Activated CD8-positive, alpha-beta T cell treated with anti-CD3 and anti-CD28 coated beads for 36 hours (primary cell): ENCODE measurements around the gene STARD9. TPM values are rescaled to one million over a fixed set of nuclear protein-coding genes. Genes with fewer than 3 reads are reported as not detected.

Experiments used
- ATAC-seq: fragments of 200-7000 bp; cut with Tn5 transposase; one replicate; pipeline ENCODE4 v1.10.0; 2021; ENCODE audit warnings: mild to moderate bottlenecking, moderate library complexity
- CTCF ChIA-PET: fragments of 350-600 bp; sonication (Branson Sonifier 250); formaldehyde crosslinking; loops from one replicate; lab custom pipeline; 2021; ENCODE audit warnings: antibody characterized with exemption; lab: Charles Lee
- POLR2A ChIA-PET: fragments of 350-600 bp; sonication (Branson Sonifier 250); formaldehyde crosslinking; loops from one replicate; lab custom pipeline; 2021; ENCODE audit warnings: antibody characterized with exemption; lab: Charles Lee
- DNase-seq: peaks from one replicate; pipeline ENCODE4 v3.0.0-alpha.2; 2020
- H3K27ac Mint-ChIP-seq: one replicate; pipeline ENCODE4 v1.8.0; 2021; ENCODE audit warnings: mild to moderate bottlenecking, mixed read lengths
- H3K27me3 Mint-ChIP-seq: one replicate; pipeline ENCODE4 v1.8.0; 2021; ENCODE audit warnings: mixed read lengths
- H3K36me3 Mint-ChIP-seq: one replicate; pipeline ENCODE4 v1.8.0; 2021; ENCODE audit warnings: low read depth, mixed read lengths
- H3K4me1 Mint-ChIP-seq: one replicate; pipeline ENCODE4 v1.8.0; 2021; ENCODE audit warnings: low read depth, mixed read lengths
- H3K4me3 Mint-ChIP-seq: one replicate; pipeline ENCODE4 v1.8.0; 2021; ENCODE audit warnings: mild to moderate bottlenecking, moderate library complexity, mixed read lengths
- H3K9me3 Mint-ChIP-seq: one replicate; pipeline ENCODE4 v1.8.0; 2021; ENCODE audit warnings: mixed read lengths
- intact Hi-C: fragments of 100-400 bp; cut with micrococcal nuclease; formaldehyde crosslinking; loops from one replicate; pipeline ENCODE4 v1.10.0; 2022
- total RNA-seq, 2 experiments: library from RNA; stranded (reverse); gene quantifications; one replicate each; pipeline ENCODE4 v1.2.3, GENCODE V29; 2021
- TF ChIP-seq, protein P1 (sequence below): fragments of 200-600 bp; IDR thresholded peaks from one replicate; pipeline ENCODE4 v1.8.0; 2022; ENCODE audit warnings: antibody characterized with exemption, mild to moderate bottlenecking

STARD9 gene
- total RNA-seq, 2 experiments from 2014 or later, result 4.8 to 6.4 TPM

DNA sequence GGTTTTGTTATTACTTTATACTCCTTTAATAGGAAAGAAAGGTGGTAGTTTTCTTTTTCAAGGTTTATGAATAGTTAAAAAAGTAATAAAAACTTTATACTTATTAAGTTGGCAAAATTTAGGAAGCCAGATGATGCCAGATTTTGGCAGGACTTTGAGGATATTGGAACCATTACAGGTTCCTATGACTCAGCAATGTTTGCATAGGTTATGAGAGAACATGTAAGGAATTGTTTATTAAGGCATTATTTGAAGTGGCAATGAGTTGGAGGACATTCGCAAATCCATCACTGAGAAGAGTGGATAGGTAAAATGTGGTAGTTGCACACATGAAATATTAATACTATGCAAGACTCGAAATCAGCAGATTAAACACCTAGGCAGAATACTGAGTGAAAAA is 131.7 kb downstream of the STARD9 start:
- Mint-ChIP-seq H3K36me3 (peaks cover 2% of the 10 kb centered on the region), H3K27me3 (no peaks in the 10 kb centered on the region), H3K4me1 (peaks cover 5% of the 10 kb centered on the region), H3K27ac (no peak overlapping the region), H3K9me3 (no peaks in the 10 kb centered on the region), H3K4me3 (no peak overlapping the region)
- intact Hi-C loops, result no loop called here
- no peak for DNase-seq
- TF ChIP-seq, protein P1, sequence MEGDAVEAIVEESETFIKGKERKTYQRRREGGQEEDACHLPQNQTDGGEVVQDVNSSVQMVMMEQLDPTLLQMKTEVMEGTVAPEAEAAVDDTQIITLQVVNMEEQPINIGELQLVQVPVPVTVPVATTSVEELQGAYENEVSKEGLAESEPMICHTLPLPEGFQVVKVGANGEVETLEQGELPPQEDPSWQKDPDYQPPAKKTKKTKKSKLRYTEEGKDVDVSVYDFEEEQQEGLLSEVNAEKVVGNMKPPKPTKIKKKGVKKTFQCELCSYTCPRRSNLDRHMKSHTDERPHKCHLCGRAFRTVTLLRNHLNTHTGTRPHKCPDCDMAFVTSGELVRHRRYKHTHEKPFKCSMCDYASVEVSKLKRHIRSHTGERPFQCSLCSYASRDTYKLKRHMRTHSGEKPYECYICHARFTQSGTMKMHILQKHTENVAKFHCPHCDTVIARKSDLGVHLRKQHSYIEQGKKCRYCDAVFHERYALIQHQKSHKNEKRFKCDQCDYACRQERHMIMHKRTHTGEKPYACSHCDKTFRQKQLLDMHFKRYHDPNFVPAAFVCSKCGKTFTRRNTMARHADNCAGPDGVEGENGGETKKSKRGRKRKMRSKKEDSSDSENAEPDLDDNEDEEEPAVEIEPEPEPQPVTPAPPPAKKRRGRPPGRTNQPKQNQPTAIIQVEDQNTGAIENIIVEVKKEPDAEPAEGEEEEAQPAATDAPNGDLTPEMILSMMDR, result no peak
- ChIA-PET POLR2A (no interaction called here), CTCF (interaction anchor here (0.9 to 4.8 kb wide), 2 partner anchors 220 to 578 kb away, joined by 3 to 32 read pairs; no protein-coding TSS in a partner anchor)
- no peak for ATAC-seq

DNA sequence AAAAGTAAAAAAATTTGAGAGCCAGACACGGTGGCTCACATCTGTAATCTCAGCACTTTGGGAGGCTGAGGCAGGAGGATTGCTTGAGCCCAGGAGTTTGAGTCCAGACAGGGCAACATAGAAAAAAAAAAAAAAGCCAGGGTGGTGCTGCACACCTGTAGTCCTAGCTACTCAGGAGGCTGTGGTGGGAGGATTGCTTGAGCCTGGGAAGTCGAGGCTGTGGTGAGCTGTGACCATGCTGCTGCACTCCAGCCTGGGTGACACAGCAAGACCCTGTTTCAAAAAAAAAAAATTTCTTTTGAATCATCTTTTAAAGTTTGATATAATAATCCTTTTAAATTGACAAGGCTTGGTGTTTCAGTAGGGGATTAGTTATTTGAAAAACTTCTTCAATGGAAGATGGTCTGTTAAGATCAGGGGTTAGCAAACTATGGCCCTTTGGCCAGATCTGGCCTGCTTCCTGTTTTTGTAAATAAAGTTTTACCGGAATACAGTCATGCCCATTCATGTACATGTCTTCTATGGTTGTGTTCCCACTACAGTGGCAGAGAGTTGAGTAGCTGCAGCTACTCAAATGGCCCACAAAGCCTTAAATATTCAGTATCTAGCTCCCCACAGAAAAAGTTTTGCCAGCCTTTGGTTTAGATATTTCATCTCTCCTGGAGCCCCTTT is 132.6 kb downstream of the STARD9 start:
- no peaks in the 10 kb centered on the region for H3K27me3 Mint-ChIP-seq

DNA sequence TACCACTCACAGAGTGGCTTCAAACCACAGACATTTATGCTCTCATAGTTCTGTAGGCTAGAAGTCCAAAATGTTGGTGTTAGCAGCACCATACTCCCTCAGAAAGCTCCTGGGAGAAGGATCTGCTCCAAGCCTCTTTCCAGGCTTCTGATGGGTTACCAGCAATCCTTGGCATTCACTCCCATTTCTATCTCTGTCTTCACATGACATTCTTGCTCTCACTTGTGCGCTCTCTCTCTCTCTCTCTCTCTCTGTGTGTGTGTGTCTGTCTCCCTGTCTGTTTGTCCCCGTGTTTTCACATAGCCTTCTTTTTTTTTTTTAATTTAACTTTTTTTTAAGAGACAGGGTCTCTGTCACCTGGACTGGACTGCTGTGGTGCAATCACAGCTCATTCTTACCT is 135.3 kb downstream of the STARD9 start:
- ChIA-PET POLR2A (no interaction called here), CTCF (no interaction called here)
- Mint-ChIP-seq H3K4me1 (peaks cover 3% of the 10 kb centered on the region), H3K9me3 (no peaks in the 10 kb centered on the region), H3K36me3 (no peaks in the 10 kb centered on the region), H3K27ac (no peak overlapping the region), H3K27me3 (no peaks in the 10 kb centered on the region), H3K4me3 (no peak overlapping the region)
- no peak for DNase-seq
- TF ChIP-seq, protein P1, result no peak
- ATAC-seq, result no peak
- intact Hi-C loops, result no loop called here

More for the DNA sequence above, 132.6 kb downstream of the STARD9 start:
- ATAC-seq (no peak), DNase-seq (no peak)
- intact Hi-C loops, result no loop called here
- ChIA-PET CTCF (no interaction called here), POLR2A (no interaction called here)
- Mint-ChIP-seq H3K4me3 (no peak overlapping the region), H3K36me3 (peaks cover 2% of the 10 kb centered on the region), H3K9me3 (no peaks in the 10 kb centered on the region), H3K4me1 (peaks cover 5% of the 10 kb centered on the region), H3K27ac (no peak overlapping the region)
- TF ChIP-seq, protein P1, result no peak

DNA sequence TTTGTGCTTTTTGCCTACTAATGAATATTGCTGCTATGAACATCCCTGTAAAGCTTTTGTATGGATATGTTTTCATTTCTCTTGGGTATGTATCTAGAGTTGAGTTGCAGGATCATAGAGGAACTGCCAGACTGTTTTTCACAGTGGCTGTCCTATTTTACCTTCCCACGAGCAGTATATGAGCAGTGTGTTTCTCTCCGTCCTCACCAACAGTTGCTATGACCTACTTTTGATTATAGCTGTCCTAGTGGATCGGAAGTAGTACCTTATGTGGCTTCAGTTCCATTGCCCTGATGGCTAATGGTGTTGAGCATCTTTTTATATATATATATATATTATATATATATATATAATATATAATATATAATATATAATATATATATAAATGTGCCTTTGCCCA is 136.3 kb downstream of the STARD9 start:
- Mint-ChIP-seq H3K27me3 (no peaks in the 10 kb centered on the region), H3K9me3 (no peaks in the 10 kb centered on the region), H3K4me3 (no peak overlapping the region), H3K36me3 (no peaks in the 10 kb centered on the region), H3K27ac (no peak overlapping the region), H3K4me1 (peaks cover 3% of the 10 kb centered on the region)
- DNase-seq (no peak), ATAC-seq (no peak)
- ChIA-PET POLR2A (interaction anchor here (1.4 kb wide), 1 partner anchor 14 kb away, joined by 7 read pairs; no protein-coding TSS in a partner anchor), CTCF (no interaction called here)
- intact Hi-C loops, result no loop called here
- TF ChIP-seq, protein P1, result no peak

DNA sequence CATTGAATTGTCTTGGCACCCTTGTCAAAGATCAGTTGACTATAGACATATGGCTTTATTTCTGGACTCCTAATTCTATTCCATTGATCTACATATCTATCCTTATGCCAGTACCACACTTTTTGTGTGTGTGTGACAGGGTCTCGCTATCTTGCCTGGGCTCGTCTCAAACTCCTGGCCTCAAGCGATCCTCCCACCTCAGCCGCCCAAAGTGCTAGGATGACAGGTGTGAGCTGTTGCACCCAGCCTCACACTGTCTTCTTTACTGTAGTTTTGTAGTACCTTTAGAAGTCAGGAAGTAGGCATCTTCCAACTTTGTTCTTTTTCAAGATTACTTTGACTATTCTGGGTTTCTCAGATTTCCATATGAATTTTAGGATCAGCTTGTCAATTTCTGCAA is 137.2 kb downstream of the STARD9 start:
- no peaks in the 10 kb centered on the region for H3K36me3 Mint-ChIP-seq
- TF ChIP-seq, protein P1, result no peak
- H3K27ac Mint-ChIP-seq, result no peak overlapping the region
- intact Hi-C loops, result no loop called here
- H3K9me3 Mint-ChIP-seq, result no peaks in the 10 kb centered on the region
- ATAC-seq (no peak), DNase-seq (no peak)
- POLR2A ChIA-PET, result no interaction called here
- no peak overlapping the region for H3K4me3 Mint-ChIP-seq
- peaks cover 3% of the 10 kb centered on the region for H3K4me1 Mint-ChIP-seq
- CTCF ChIA-PET, result interaction anchor here (0.8 to 1.1 kb wide), 2 partner anchors 11 to 12 kb away, joined by 3 read pairs; no protein-coding TSS in a partner anchor
- H3K27me3 Mint-ChIP-seq, result no peaks in the 10 kb centered on the region
